Measurements from ENCODE around the gene AIFM3.

AIFM3 gene

DNA sequence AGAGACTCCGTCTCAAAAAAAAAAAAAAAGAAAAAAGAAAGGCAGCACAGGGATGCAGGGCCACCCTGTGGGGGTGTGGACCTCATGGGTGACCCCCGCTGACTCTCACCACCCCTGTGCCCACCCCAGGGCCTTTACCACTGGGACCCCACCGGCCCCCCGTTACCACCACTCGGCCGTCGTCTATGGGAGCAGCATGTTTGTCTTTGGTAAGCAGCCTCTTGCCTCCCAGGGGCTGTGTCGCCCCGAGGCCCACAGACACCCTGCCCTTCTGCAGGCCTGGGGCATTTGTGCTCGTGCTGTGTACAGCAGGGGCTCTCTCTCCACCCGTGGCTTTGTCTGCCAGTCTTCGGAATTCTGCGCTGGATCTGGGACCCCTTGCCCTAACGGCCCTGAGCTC is 20.3 kb downstream of the AIFM3 start:
- Histone ChIP-seq H3K36me3 (ENCODE audit: control insufficient read depth, insufficient read depth, low read length) (peaks cover 44% of the 10 kb centered on the region), H3K4me3 (ENCODE audit: low read depth, low read length) (no peak overlapping the region)

DNA sequence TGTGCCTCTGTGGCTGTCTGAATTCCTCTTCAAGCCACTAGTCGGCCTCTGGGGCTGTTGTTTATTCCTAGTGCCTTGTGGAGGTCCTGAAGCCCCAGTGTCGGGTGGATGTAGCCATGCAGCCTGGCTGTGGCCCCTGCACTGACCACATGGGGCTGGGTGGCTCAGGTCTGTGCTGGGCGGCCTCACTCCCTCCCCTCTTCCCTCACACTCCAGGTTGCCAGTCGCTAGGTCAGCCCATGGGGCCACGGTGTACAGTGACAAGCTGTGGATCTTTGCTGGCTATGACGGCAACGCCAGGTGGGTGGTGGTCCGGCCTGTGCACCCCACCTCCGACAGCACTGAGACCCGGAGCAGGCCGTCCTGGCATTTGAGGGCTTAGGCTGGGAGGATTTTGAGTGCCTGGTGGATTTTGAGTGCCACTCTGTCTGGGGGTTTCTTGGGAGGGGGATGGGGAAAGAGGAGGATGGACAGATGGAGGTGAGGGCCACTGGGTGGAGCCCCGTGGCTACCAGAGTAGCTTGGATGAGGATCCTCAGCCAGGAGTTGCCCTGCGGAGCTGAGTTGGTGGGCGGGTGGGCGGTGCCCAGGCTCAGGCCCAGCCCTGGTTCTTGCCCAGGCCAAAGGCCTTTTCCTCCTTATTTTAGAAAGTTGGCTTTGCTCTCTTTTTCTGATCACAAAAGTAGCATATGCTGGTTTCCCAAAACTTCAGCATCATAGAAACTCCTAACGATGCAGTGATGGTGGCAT is 21.7 kb downstream of the AIFM3 start:
- H3K4me3 ChIP-seq (ENCODE audit: low read depth, low read length), result no peak overlapping the region
- no peaks in the 10 kb centered on the region for H3K9me3 ChIP-seq (ENCODE audit: control insufficient read depth, insufficient read depth, low read length)
- no peaks in the 10 kb centered on the region for H3K27me3 ChIP-seq (ENCODE audit: control insufficient read depth, insufficient read depth, low read length)
- no peak overlapping the region for H3K9ac ChIP-seq (ENCODE audit: low read depth, low read length)
- no peak overlapping the region for H3K27ac ChIP-seq (ENCODE audit: low read depth, low read length)
- H3K36me3 ChIP-seq (ENCODE audit: control insufficient read depth, insufficient read depth, low read length), result peaks cover 51% of the 10 kb centered on the region
- no peaks in the 10 kb centered on the region for H3K4me1 ChIP-seq (ENCODE audit: control insufficient read depth, insufficient read depth, low read length)

More for the DNA sequence above, 20.3 kb downstream of the AIFM3 start:
- H3K27ac ChIP-seq (ENCODE audit: low read depth, low read length), result no peak overlapping the region
- H3K9me3 ChIP-seq (ENCODE audit: control insufficient read depth, insufficient read depth, low read length), result no peaks in the 10 kb centered on the region
- H3K4me1 ChIP-seq (ENCODE audit: control insufficient read depth, insufficient read depth, low read length), result no peaks in the 10 kb centered on the region
- H3K27me3 ChIP-seq (ENCODE audit: control insufficient read depth, insufficient read depth, low read length), result peaks cover 5% of the 10 kb centered on the region
- H3K9ac ChIP-seq (ENCODE audit: low read depth, low read length), result no peak overlapping the region

DNA sequence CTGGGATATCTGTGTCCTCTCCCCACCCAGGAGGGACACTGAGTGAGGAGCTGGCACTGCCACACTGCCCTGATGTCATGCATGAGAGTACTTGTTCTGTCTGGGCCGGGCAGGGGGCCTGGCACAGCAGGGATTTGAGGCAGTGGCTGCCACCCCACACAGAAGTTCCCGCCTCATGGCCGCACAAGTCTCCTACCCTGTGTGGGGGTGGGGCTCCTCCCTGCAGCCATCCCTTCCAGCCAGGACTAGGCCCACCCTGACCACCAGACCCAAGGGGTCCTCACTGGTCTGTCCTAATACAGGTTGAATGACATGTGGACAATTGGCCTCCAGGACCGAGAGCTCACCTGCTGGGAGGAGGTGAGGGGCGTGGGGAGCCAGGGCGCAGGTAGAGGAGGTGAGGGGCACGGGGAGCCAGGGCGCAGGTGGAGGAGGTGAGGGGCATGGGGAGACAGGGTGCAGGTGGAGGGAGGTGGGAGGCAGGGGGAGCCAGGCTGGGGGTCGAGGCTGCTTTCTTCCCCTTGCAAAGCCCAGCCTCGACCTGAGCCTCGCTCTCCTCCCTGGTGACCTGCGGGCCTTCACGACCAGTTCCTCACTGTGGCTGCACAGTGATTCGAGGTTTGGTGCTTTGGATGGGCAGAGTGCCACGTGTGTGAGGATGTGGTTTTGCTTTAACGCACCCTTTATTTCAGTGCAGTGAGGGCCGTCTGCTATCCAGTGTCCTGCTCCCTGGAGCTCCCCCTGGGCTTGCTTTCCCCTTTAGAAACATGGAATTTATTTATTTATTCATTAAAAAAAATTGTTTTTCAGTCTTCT is 22.5 kb downstream of the AIFM3 start:
- H3K9me3 ChIP-seq (ENCODE audit: control insufficient read depth, insufficient read depth, low read length), result no peaks in the 10 kb centered on the region
- H3K27ac ChIP-seq (ENCODE audit: low read depth, low read length), result no peak overlapping the region
- H3K4me1 ChIP-seq (ENCODE audit: control insufficient read depth, insufficient read depth, low read length), result no peaks in the 10 kb centered on the region
- H3K27me3 ChIP-seq (ENCODE audit: control insufficient read depth, insufficient read depth, low read length), result no peaks in the 10 kb centered on the region
- no peak overlapping the region for H3K4me3 ChIP-seq (ENCODE audit: low read depth, low read length)
- no peak overlapping the region for H3K9ac ChIP-seq (ENCODE audit: low read depth, low read length)
- H3K36me3 ChIP-seq (ENCODE audit: control insufficient read depth, insufficient read depth, low read length), result peaks cover 48% of the 10 kb centered on the region

DNA sequence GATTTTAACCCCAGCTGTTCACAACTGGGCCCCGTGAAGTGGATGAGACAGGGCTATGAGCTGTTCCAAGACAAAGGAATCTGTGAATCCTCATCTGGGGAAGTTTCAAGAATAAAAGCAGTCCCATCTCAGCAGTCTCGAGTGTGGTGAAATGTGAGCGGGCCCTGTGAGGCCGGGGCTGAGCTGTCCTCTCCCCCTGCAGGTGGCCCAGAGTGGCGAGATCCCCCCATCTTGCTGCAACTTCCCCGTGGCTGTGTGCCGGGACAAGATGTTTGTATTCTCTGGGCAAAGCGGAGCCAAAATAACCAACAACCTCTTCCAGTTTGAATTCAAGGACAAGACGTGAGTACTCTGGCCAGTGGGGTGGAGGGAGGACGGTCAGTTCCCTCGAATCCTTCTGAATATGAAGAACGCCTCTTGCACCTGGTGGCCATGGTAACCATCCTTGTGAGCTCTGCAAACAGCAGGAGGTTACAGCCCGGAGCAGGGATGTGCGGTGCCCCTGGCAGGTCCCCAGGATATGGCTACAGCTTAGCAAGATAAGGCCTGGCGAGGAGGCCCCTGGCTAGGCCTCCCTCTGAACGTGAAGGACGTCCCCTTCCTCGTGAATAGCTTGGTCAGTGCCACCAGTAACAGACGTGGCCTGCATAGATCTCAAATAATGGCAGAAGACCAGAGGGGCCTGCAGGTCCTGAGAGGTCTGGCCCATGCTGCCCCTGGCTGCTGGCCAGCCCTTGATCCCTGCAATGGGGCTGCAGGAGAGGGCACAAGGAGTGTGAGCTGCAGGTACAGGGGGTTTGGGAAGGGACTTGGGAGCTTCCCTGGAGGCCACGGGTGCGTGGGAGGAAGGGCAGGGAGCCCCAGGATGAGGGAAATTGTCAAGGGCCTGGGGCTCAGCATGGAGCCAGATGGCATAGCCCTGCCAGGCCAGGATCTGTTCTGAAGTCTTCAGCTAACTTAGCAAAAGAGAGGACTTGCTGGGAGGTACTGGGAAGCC is 23.4 kb downstream of the AIFM3 start:
- Histone ChIP-seq H3K9ac (ENCODE audit: low read depth, low read length) (no peak overlapping the region), H3K4me3 (ENCODE audit: low read depth, low read length) (no peak overlapping the region), H3K27ac (ENCODE audit: low read depth, low read length) (no peak overlapping the region), H3K36me3 (ENCODE audit: control insufficient read depth, insufficient read depth, low read length) (peaks cover 48% of the 10 kb centered on the region), H3K4me1 (ENCODE audit: control insufficient read depth, insufficient read depth, low read length) (no peaks in the 10 kb centered on the region), H3K27me3 (ENCODE audit: control insufficient read depth, insufficient read depth, low read length) (no peaks in the 10 kb centered on the region), H3K9me3 (ENCODE audit: control insufficient read depth, insufficient read depth, low read length) (no peaks in the 10 kb centered on the region)

- no peak overlapping the region for H3K4me3 ChIP-seq (ENCODE audit: low read depth, low read length)
- no peaks in the 10 kb centered on the region for H3K4me1 ChIP-seq (ENCODE audit: control insufficient read depth, insufficient read depth, low read length)
- no peaks in the 10 kb centered on the region for H3K27me3 ChIP-seq (ENCODE audit: control insufficient read depth, insufficient read depth, low read length)
- peaks cover 41% of the 10 kb centered on the region for H3K36me3 ChIP-seq (ENCODE audit: control insufficient read depth, insufficient read depth, low read length)
- H3K9me3 ChIP-seq (ENCODE audit: control insufficient read depth, insufficient read depth, low read length), result no peaks in the 10 kb centered on the region
- no peak overlapping the region for H3K27ac ChIP-seq (ENCODE audit: low read depth, low read length)
- no peak overlapping the region for H3K9ac ChIP-seq (ENCODE audit: low read depth, low read length)
Observed at GRCh38 chr22:20991252-20992055, 24.4 kb downstream of the AIFM3 start.

DNA sequence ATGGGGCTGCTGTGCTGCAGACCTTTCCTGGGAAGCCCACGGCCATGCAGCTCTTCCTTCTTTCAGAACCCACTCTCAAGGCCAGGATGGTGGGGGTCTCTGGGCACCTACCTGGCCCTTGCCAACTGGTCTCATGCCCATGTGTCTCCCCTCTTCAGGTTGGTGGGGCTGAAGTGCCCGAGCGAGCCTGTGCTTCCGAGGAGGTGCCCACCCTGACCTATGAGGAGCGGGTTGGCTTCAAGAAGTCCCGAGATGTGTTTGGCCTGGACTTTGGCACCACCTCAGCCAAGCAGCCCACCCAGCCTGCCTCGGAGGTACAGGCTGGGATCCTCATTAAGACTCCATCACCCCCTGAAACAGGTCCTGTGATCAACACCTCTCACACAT is 25.0 kb downstream of the AIFM3 start:
- Histone ChIP-seq H3K4me1 (ENCODE audit: control insufficient read depth, insufficient read depth, low read length) (no peaks in the 10 kb centered on the region), H3K27ac (ENCODE audit: low read depth, low read length) (no peak overlapping the region), H3K27me3 (ENCODE audit: control insufficient read depth, insufficient read depth, low read length) (no peaks in the 10 kb centered on the region), H3K4me3 (ENCODE audit: low read depth, low read length) (no peak overlapping the region), H3K9me3 (ENCODE audit: control insufficient read depth, insufficient read depth, low read length) (no peaks in the 10 kb centered on the region), H3K9ac (ENCODE audit: low read depth, low read length) (no peak overlapping the region), H3K36me3 (ENCODE audit: control insufficient read depth, insufficient read depth, low read length) (peaks cover 41% of the 10 kb centered on the region)

DNA sequence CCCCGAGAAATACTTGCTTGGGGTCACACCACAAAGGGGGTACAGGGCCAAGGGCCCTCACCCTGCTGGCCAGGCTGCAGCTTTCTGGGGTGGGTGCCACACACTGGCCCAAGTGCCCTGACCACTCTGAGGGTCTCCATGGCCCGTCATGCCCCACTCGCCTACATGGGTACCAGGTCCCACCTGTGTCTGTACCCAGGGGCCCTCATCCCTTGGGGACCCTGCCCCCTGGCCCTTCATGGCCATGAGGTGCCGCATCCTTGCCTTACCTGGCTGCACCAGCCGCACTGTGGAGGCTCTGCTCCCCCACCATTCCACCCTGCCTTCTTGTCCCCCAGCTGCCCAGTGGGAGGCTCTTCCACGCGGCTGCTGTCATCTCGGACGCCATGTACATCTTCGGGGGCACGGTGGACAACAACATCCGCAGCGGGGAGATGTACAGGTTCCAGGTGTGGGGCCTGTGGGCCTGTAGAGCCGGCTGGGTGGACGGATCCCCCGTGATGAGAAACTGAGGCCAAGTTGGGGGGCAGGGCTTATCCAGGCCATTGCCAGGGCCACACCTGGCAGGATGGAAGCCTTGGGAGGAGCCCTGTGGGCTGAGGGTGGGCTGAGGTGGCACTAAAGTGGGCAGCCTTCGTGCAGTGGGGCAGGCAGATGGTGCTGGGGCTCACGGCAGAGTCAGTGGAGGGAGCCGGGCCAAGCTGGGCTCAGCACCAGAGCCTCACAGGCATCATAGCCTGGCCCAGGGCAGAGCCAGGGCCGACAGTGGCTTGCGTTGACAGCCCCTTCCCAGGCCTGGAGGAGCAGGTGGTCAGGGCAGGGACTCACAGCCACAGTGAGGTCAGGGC is 25.6 kb downstream of the AIFM3 start:
- no peak overlapping the region for H3K4me3 ChIP-seq (ENCODE audit: low read depth, low read length)
- no peaks in the 10 kb centered on the region for H3K9me3 ChIP-seq (ENCODE audit: control insufficient read depth, insufficient read depth, low read length)
- no peak overlapping the region for H3K9ac ChIP-seq (ENCODE audit: low read depth, low read length)
- no peak overlapping the region for H3K27ac ChIP-seq (ENCODE audit: low read depth, low read length)
- no peaks in the 10 kb centered on the region for H3K27me3 ChIP-seq (ENCODE audit: control insufficient read depth, insufficient read depth, low read length)
- peaks cover 35% of the 10 kb centered on the region for H3K36me3 ChIP-seq (ENCODE audit: control insufficient read depth, insufficient read depth, low read length)
- no peaks in the 10 kb centered on the region for H3K4me1 ChIP-seq (ENCODE audit: control insufficient read depth, insufficient read depth, low read length)

DNA sequence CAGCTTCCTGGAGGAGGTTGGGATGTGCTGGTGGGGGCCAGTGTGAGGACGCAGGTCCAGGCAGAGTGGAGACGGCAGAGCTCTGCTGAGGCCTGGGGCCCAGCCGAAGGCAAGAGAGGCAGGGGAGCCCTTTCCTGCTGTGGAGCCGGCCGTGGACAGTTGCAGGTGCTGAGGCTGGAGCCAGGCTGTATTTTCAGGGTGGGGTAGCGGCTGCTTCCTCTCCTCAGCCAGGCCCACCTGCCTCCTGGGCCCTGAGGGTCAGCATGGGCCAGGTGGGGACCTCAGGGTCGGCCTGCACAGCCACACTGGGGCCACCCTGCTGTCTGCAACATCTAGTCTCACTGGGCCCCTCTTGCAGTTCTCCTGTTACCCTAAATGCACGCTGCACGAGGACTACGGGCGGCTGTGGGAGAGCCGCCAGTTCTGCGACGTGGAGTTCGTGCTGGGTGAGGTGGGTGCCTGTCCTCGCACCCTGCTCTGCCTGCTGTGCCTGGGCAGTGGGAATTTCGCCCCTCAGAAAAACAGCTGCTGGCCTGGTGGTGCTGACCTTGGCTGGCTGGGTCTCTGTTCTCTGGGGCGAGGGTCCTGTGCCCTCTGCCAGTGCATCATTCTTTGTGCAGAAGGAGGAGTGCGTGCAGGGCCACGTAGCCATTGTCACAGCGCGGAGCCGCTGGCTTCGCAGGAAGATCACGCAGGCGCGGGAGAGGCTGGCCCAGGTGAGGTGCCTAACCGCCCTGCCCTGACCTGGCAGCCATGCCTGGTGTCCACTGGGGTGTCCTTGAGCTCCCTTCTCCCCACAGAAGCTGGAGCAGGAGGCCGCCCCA is 26.5 kb downstream of the AIFM3 start:
- no peak overlapping the region for H3K27ac ChIP-seq (ENCODE audit: low read depth, low read length)
- no peaks in the 10 kb centered on the region for H3K9me3 ChIP-seq (ENCODE audit: control insufficient read depth, insufficient read depth, low read length)
- H3K9ac ChIP-seq (ENCODE audit: low read depth, low read length), result no peak overlapping the region
- H3K36me3 ChIP-seq (ENCODE audit: control insufficient read depth, insufficient read depth, low read length), result peaks cover 28% of the 10 kb centered on the region
- H3K27me3 ChIP-seq (ENCODE audit: control insufficient read depth, insufficient read depth, low read length), result no peaks in the 10 kb centered on the region
- H3K4me1 ChIP-seq (ENCODE audit: control insufficient read depth, insufficient read depth, low read length), result no peaks in the 10 kb centered on the region
- H3K4me3 ChIP-seq (ENCODE audit: low read depth, low read length), result no peak overlapping the region

GRCh38 chr22:20994128-20994901 is 27.3 kb downstream of the AIFM3 start:
- Histone ChIP-seq H3K27ac (ENCODE audit: low read depth, low read length) (no peak overlapping the region), H3K9me3 (ENCODE audit: control insufficient read depth, insufficient read depth, low read length) (no peaks in the 10 kb centered on the region), H3K4me1 (ENCODE audit: control insufficient read depth, insufficient read depth, low read length) (no peaks in the 10 kb centered on the region), H3K36me3 (ENCODE audit: control insufficient read depth, insufficient read depth, low read length) (peaks cover 33% of the 10 kb centered on the region), H3K4me3 (ENCODE audit: low read depth, low read length) (no peak overlapping the region), H3K27me3 (ENCODE audit: control insufficient read depth, insufficient read depth, low read length) (no peaks in the 10 kb centered on the region), H3K9ac (ENCODE audit: low read depth, low read length) (no peak overlapping the region)

Data from HUES48 (cell line).